Stimulated activated naive CD4-positive, alpha-beta T cell (primary cell): Measurements from ENCODE around the gene CES3.
"Not testable (repeated sequence)": the region's sequence is repeated elsewhere in the genome, so short reads cannot be mapped to it uniquely, and the experiment has no call there.

Source experiments
- DNase-seq, 6 experiments: peaks; one replicate each; lab custom pipeline; 2025; lab: John Stamatoyannopoulos, UW

Gene CES3

DNA sequence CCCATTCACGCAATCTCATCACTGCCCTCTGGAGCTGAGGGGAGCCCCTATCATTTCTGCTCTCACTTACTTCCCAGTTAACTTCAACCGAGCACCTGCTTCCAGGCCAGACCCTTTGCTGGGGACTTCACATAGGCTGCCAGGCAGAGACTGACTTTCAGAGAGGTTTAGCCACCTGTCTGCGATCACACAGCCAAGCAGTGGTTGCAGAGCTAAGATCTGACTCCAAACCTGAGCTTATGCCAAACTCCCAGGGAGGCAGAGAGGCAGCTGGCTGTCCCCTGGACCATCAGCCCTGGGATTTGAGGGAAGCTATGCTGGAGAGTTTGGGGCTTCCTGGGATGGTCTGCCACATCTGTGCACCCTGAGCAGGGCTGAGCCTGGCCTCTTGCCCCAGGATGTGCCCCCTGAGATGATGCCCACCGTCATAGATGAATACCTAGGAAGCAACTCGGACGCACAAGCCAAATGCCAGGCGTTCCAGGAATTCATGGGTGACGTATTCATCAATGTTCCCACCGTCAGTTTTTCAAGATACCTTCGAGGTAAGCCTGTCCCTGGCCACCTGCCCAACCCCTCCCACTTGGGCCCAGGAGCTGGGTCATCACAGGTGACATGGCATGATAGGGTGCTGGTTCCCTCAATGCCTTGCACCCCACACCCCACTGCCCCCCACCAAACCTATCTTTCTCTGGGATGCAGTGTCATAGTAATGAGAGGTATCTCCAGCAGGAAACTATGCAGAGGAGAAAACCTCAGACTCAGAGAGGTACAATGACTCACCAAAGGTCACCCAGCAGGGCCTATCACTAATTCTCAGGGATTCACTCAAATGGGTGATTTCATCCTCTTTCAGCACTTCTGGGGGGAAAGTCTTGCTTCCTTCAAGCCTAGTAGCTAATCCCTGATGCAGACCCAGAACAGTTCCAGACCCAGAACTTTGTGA lies 10.0 kb downstream of the CES3 start:
- no peak for DNase-seq

DNA sequence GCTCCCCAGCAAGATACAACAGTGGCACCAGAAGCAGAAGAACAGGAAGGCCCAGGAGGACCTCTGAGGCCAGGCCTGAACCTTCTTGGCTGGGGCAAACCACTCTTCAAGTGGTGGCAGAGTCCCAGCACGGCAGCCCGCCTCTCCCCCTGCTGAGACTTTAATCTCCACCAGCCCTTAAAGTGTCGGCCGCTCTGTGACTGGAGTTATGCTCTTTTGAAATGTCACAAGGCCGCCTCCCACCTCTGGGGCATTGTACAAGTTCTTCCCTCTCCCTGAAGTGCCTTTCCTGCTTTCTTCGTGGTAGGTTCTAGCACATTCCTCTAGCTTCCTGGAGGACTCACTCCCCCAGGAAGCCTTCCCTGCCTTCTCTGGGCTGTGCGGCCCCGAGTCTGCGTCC lies 11.9 kb downstream of the CES3 start:
- DNase-seq, result no peak

DNA sequence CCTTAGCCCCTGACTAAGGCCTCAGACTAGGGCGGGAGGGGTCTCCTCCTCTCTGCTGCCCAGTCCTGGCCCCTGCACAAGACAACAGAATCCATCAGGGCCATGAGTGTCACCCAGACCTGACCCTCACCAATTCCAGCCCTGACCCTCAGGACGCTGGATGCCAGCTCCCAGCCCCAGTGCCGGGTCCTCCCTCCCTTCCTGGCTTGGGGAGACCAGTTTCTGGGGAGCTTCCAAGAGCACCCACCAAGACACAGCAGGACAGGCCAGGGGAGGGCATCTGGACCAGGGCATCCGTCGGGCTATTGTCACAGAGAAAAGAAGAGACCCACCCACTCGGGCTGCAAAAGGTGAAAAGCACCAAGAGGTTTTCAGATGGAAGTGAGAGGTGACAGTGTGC lies 12.7 kb downstream of the CES3 start:
- no peak for DNase-seq

DNA sequence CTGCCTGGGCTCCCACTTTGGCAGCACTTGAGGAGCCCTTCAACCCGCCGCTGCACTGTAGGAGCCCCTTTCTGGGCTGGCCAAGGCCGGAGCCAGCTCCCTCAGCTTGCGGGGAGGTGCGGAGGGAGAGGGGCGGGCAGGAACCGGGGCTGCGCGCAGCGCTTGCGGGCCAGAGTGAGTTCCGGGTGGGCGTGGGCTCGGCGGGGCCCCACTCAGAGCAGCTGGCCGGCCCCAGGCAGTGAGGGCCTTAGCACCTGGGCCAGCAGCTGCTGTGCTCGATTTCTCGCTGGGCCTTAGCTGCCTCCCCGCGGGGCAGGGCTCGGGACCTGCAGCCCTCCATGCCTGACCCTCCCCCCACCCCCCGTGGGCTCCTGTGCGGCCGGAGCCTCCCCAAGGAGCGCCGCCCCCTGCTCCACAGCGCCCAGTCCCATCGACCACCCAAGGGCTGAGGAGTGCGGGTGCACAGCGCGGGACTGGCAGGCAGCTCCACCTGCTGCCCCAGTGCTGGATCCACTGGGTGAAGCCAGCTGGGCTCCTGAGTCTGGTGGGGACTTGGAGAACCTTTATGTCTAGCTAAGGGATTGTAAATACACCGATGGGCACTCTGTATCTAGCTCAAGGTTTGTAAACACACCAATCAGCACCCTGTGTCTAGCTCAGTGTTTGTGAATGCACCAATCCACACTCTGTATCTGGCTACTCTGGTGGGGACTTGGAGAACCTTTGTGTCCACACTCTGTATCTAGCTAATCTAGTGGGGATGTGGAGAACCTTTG lies 13.3 kb downstream of the CES3 start:
- DNase-seq, result not testable (repeated sequence)

DNA sequence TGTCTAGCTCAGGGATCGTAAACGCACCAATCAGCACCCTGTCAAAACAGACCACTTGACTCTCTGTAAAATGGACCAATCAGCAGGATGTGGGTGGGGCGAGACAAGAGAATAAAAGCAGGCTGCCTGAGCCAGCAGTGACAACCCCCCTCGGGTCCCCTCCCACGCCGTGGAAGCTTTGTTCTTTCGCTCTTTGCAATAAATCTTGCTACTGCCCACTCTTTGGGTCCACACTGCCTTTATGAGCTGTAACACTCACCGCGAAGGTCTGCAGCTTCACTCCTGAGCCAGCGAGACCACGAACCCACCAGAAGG lies 13.8 kb downstream of the CES3 start:
- peak in 4 of 6 experiments; percentile 7 to 18 (median 8) for DNase-seq

DNA sequence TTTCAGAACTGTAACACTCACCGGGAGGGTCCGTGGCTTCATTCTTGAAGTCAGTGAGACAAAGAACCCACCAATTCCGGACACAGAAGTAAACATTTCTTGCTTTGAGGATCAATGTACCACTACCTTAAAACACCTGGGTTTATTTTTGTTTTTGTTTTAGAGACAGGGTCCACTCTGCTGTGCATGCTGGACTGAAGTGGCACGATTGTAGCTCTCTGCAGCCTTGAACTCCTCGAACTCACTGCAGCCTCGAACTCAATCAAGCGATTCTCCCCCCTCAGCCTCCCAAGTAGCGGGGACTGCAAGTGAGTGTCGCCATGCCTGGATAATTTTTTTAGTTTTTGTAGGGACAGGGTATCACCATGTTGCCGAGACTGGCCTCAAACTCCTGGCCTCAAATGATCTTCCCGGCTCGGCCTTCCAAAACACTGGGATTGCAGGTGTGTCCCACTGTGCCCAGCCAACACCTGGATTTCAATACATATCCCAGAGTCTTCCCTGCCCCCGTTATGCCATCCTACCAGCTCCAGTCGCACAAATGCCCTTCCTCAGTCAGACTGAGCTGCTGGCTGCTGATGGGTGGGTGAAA lies 14.3 kb downstream of the CES3 start:
- no peak for DNase-seq

DNA sequence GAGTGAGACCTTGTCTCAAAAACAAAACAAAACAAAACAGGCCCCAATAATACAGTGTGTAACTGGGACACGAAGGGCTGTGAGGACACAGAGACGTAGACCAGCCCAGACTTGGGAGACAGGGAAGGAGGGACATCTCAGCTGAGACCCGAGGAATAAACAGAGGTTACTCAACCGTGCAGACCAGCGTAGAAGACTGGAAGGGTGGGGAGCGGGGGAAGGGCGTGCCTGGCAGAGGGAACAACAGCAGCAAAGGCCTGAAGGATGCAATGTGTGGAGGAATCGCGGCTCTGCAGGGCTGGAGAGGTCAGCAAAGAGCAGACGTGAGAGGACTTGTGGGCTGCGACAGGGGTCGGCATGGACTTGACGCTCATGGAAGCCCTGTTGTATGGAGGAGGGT lies 15.7 kb downstream of the CES3 start:
- no peak for DNase-seq

DNA sequence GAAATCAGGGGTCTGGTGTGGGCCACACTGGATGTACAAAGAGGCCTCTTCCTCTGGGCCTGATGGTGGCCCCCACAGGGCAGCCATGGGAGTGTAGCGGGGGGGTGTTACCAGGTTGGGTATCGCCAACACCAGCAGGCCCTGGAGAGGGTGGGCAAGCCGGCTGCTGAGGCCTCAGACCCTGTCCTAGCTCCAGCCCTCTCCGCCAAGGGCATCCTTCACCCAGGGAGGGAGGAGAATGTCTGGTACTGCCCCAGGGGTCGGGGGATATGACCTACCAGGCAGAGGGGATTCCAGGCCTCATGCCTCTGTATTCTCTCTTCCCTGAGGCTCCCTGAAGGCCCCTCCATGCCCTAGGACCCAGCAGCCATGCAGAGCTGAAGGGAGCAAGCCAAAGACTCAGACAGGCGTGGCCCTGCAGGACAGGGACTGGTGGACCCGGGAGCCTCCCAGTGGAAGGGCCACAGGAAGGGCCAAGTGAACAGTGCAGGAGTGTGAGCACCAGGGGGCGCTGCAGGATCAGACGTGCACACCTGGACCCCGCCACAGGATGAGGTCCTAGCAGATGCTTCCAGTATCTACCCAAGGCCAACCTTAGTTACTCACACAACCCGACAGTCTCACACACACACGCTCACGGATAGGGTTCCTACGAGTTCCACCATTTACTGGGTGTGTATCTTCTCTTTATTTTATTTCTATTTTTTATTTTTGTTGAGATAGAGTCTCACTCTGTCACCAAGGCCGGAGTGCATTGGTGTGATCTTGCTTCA lies 16.5 kb downstream of the CES3 start:
- DNase-seq, result peak; percentile 59 to 89 (median 81)

DNA sequence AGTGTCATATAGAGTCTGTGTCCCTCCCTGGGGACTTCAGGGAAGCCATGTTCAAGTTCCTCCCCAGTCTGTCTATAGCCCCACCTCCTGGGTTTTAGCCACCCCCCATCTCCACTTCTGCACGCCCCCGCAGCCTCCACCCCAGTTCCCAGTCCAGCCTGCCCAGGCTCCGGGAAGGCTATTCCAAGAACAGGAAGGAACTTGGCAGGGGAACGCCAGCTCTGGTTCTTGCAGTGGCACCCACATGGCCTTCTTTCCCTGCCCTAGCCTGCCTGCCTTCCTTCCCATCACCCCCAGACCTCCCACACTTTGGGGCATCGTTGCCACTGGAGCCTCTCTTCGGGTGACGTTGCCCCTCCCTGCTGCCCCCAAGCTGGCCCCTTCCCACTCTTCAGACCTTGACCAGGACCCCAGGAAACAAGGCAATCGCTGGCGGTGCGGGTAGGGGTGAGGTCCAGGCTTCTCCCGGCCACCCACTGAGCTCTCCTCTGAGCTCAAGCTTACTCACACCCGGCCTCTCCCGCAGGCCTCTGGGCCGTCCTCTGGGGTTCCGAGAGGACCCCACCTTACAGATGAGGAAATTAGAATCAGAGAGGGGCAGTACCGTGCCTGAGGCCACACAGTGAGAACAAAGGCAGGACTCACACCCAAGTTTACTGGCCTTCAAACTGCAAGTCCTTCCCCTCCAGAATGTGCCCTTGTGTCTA lies 18.1 kb downstream of the CES3 start:
- DNase-seq, result no peak

DNA sequence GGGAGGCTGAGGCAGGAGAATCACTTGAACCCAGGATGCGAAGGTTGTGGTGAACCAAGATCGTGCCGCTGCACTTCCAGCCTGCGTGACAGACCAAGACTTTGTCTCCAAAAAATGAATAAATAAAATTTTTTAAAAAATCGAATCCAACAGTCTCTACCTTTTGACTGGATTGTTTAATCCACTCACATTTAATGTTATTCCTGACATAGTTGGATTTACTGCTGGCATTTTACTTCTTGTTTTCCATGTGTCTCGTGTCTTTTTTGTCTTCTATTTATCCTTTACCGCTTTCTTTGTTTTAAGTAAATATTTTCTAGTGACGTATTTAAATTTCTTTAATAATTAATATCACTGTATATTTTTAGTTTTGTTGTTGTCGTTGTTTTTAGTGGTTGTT lies 22.0 kb downstream of the CES3 start:
- DNase-seq, result no peak

DNA sequence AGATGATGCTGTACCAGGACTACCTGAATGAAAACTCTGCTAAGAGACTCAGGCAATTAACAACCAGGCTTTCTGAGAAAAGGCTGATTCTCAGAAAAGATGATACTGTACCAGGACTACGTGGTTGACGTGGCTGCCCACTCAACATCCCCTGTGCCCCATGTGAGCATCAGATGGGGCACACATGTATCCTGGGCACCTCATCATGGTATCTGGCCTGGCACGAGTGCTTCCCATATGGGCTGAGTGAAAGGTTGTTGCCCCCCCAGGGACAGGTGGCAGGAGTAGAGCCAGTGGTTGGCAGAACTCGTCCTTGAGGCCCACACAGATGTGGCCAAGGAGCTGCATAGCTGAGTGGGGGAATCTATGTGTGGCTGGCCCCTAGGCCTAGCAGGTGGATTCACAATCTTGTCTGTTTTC lies 23.8 kb downstream of the CES3 start:
- DNase-seq, result no peak

DNA sequence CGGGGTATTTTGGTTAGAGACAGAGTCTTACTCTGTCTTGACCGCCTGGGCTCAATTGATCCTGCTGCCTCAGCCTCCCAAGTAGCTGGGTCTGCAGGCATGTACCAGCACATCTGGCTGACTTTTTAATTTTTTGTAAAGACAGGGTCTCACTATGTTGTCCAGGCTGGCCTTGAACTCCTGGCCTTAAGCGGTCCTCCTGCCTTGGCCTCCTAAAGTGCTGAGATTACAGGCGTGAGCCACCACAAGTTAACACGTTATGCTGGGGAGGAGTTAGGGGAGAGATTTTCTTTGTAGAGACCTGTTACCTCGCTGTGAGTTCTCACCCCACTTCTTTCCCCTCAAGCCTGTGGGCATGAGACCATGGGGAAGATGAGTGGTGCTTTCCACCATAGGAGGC lies 25.5 kb downstream of the CES3 start:
- no peak for DNase-seq

DNA sequence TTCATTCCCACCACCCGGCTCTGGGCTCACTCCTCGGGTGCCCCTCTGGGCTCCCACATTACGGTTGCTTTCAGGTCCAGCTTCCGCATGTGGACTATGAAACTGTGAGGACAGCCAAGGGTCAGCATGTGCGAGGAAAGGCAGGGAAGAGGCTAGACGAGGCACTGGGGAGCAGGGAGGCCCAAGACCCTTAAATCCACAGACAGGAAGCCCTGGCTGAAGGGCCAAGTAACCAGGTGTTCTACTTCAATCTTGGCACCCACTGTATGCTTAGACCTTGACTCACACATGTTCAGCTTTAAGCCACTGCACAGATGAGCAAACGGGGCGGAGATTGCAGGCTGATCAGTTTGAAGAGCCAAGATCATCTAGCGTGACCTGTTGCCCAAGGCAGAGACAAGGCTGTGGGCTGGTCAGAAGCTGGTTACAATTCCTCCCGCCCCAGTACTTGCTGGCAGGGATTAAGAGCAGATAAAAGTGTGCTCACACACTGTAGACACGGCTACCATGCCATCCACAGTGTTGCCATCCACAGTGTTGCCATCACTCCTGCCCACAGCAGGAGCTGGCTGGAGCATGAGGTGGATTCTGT lies 27.2 kb downstream of the CES3 start, which contains the start of gene CES4A:
Gene CES4A, plus strand, starts transcription at position 393 of the 592 bp plus-strand sequence. Its CDS starts 184 bp downstream, at position 577.
- no peak for DNase-seq

DNA sequence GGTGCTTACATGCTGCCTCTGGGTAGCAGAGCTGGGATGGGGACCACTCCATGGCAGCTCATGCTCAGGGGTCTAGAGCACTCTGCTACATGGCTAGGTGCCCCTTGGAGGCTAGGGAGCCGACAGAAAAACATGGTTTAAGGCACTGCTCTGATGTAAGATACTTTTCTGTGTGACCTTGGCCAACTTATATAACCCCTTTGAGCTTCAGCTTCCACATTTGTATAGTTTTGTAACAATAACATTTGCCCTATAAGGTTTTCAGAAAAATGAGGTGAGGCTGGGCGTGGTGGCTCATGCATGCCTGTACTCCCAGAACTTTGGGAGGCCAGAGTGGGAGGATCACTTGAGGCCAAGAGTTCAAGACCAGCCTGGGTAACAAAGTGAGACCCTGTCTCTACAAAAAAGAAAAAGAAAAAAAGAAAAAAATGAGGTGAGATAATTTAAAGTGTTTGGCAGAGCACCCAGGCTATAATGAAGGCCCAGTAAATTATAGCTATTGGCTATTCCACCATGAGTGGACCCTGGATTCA lies 30.5 kb downstream of the CES3 start:
- no peak for DNase-seq

DNA sequence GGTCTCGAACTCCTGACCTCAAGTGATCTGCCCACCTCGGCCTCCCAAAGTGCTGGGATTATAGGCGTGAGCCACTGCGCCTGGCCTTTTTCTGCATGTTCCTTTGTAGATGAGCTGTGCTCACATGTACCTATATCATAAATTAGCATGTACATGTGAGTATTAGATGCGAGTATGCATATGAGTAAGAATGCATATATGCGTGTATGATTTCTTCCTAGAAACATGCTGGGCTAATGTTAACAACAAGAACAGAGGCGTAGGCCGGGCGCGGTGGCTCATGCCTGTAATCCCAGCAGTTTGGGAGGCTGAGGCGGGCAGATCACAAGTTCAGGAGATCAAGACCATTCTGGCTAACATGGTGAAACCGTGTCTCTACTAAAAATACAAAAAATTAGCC lies 32.5 kb downstream of the CES3 start:
- not testable (repeated sequence) for DNase-seq

DNA sequence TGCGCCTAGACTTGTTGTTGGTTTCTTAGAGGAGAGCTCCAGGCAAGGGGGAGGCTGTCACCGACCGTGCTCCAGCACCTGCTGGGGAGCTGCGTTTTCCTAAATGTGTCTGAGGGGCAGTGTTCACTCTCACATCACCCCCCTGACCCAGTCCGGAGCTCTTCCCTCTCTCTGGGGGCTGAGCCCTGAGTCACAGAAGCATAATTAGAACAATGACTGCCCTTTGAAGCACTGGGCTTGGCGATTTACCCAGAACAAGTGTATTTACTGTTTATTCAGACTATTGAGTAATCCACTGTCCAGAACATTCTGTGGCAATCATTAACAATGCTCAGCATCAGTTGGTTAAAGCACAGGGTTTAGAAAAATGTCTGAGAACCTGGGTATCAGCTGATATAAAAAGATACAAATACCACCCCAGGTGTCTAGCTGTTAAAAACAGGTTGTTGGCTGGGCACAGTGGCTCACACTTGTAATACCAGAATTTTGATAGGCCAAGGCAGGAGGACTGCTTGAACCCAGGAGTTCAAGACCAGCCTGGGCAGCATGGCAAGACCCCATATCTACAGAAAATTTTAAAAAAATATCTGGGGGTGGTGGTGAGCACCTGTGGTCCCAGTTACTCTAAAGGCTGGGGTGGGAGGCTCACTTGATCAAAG lies 35.4 kb downstream of the CES3 start:
- no peak for DNase-seq

DNA sequence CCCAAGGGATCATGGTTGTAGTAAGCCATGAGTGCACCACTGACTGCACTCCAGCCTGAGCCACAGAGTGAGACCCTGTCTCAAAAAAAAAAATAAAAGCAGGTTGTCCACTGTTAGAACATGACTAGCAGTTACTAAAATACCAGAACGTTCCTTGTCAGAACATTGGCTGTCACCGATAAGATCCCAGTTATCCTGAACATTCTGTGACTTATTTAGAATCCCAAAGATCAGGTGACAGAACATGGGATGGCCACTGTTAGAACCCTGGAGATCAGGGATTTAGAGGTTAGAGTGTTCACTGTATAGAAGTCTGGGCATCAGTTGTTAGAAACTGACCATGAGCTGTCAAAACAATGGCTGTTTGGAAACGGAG lies 35.9 kb downstream of the CES3 start:
- no peak for DNase-seq

DNA sequence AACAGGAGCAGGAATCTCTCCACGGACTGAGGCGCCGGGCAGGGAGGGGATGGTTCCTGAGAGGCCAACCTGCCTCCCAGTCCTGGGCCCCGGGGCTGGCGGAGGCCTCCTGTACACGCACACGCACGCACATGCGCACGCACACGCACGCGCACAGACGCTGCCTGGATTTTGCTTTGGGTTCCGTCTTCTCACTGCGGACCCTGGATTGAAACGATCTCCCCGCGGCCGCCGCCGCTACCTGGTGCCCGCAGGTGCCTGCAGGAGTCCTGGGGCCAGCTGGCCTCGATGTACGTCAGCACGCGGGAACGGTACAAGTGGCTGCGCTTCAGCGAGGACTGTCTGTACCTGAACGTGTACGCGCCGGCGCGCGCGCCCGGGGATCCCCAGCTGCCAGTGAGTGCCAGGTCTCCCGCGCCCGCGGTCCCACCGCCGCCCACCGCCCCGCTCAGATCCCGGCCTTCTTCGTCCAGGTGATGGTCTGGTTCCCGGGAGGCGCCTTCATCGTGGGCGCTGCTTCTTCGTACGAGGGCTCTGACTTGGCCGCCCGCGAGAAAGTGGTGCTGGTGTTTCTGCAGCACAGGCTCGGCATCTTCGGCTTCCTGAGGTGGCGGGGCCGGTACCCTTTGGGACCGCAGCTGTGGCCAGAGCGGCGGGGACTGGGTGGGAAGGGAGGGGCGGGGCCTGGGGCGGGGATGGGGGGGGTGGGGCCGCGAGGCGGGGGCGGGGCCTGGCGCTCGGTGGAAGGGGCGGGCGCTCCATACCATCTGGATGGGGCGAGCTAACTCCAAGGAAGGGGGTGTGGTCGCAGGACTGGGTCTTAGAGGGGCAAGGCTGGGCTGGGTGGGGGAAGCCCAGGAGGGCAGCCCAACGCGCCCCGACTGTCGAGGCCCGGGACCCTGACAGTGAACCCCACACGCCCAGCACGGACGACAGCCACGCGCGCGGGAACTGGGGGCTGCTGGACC lies 39.6 kb downstream of the CES3 start:
- peak; percentile 29 to 74 (median 53) for DNase-seq

DNA sequence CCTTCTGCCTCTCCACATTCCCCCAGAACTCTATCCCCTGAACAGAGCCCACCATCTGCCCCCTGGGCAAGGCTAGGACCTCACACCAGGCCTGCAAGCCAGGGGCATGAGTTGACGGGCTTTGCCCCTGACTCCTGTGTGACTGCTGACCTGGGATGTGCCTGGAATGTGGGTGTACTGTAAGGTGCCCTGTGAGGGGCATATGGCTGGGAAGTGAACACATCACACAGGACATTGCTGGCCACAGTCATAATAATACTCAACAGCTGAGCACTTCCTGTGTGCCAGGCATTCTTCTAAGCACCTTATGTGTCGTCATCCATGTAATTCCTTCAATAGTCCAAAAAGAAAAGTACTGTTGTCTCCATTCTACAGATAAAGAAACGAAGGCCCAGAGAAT lies 40.7 kb downstream of the CES3 start:
- DNase-seq, result no peak
